ENCODE results near the gene JAM2. TPM values are rescaled to one million over a fixed set of nuclear protein-coding genes. Genes with fewer than 3 reads are reported as not detected.

Gene JAM2
- total RNA-seq, 1 experiment from 2014 or later: 4.8 TPM

DNA sequence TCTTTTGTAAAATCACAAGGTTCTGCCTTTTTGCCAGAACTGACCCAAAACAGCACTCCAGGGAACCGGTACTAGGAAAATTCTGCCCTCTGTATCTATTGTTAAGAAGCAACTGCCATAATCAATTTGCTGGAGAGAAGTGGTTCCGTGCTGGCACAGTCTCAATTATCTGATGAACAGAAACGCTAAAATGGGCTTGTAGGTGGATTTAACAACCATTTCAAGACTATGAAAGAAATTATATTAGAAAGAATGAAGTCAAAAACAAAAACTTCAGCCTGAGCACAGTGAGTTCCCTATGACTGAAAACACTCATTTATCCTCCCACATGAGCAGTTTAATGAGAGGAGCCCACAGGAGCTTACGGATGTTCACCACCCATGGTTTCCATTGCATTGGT lies 4.4 kb downstream of the JAM2 start:
- POLR2A ChIA-PET: no interaction called here

DNA sequence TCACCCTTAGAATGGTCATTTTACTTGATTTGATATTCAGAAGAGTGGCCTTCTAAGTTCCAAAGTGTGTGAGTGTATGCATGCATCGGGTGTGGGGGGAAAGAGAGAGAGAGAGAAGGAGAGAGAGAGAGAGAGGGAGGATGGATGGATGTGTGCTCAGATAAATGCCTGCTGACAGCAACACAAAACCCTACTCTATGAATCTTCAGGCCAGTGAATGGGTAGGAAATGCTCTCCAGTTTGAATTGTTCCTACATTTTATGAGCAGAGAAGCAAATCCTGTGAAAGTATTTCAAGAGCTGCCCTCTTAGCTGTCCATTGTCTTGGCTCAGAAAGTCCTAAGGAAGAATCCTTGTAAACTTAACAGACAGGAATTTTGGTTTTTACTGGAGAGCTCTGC lies 7.4 kb downstream of the JAM2 start:
- no peak overlapping the region for H3K27ac Mint-ChIP-seq
- peaks cover 3% of the 10 kb centered on the region; the same call in 1 of the 2 replicates for H3K4me1 Mint-ChIP-seq
- no peak overlapping the region for H3K4me3 Mint-ChIP-seq
- H3K9me3 Mint-ChIP-seq: no peaks in the 10 kb centered on the region
- no peaks in the 10 kb centered on the region for H3K36me3 Mint-ChIP-seq
- ChIA-PET CTCF (no interaction called here), POLR2A (no interaction called here)
- TF ChIP-seq, protein P1, sequence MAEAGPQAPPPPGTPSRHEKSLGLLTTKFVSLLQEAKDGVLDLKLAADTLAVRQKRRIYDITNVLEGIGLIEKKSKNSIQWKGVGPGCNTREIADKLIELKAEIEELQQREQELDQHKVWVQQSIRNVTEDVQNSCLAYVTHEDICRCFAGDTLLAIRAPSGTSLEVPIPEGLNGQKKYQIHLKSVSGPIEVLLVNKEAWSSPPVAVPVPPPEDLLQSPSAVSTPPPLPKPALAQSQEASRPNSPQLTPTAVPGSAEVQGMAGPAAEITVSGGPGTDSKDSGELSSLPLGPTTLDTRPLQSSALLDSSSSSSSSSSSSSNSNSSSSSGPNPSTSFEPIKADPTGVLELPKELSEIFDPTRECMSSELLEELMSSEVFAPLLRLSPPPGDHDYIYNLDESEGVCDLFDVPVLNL (CRISPR knock-in tag; IDR thresholded peaks at IDR 0.05; ENCODE audit: borderline replicate concordance, low read depth): no peak
- TF ChIP-seq GABPB1 (CRISPR knock-in tag; IDR thresholded peaks at IDR 0.05): no peak
- TF ChIP-seq CREM (CRISPR knock-in tag; IDR thresholded peaks at IDR 0.05): no peak
- TF ChIP-seq, protein P2, sequence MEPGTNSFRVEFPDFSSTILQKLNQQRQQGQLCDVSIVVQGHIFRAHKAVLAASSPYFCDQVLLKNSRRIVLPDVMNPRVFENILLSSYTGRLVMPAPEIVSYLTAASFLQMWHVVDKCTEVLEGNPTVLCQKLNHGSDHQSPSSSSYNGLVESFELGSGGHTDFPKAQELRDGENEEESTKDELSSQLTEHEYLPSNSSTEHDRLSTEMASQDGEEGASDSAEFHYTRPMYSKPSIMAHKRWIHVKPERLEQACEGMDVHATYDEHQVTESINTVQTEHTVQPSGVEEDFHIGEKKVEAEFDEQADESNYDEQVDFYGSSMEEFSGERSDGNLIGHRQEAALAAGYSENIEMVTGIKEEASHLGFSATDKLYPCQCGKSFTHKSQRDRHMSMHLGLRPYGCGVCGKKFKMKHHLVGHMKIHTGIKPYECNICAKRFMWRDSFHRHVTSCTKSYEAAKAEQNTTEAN (CRISPR knock-in tag; IDR thresholded peaks at IDR 0.05): no peak
- DNase-seq (ENCODE audit: low spot score) (no peak), ATAC-seq (no peak)
- H3K27me3 Mint-ChIP-seq (ENCODE audit: low read depth): no peaks in the 10 kb centered on the region; the same call in 1 of the 2 replicates

More for the DNA sequence above, 4.4 kb downstream of the JAM2 start:
- DNase-seq (ENCODE audit: low spot score) (no peak), ATAC-seq (no peak)
- Mint-ChIP-seq H3K4me1 (peaks cover 14% of the 10 kb centered on the region), H3K27ac (no peak overlapping the region), H3K4me3 (no peak overlapping the region), H3K36me3 (no peaks in the 10 kb centered on the region), H3K27me3 (ENCODE audit: low read depth) (peaks cover 17% of the 10 kb centered on the region), H3K9me3 (no peaks in the 10 kb centered on the region)
- TF ChIP-seq ZNF671 (CRISPR knock-in tag; IDR thresholded peaks at IDR 0.05) (no peak), OVOL2 (CRISPR knock-in tag; IDR thresholded peaks at IDR 0.05; ENCODE audit: borderline replicate concordance) (no peak), ZNF317 (CRISPR knock-in tag; IDR thresholded peaks at IDR 0.05; ENCODE audit: borderline replicate concordance, low read depth) (no peak), FOXP1 (CRISPR knock-in tag; IDR thresholded peaks at IDR 0.05; ENCODE audit: borderline replicate concordance) (no peak)
- TF ChIP-seq, protein P3, sequence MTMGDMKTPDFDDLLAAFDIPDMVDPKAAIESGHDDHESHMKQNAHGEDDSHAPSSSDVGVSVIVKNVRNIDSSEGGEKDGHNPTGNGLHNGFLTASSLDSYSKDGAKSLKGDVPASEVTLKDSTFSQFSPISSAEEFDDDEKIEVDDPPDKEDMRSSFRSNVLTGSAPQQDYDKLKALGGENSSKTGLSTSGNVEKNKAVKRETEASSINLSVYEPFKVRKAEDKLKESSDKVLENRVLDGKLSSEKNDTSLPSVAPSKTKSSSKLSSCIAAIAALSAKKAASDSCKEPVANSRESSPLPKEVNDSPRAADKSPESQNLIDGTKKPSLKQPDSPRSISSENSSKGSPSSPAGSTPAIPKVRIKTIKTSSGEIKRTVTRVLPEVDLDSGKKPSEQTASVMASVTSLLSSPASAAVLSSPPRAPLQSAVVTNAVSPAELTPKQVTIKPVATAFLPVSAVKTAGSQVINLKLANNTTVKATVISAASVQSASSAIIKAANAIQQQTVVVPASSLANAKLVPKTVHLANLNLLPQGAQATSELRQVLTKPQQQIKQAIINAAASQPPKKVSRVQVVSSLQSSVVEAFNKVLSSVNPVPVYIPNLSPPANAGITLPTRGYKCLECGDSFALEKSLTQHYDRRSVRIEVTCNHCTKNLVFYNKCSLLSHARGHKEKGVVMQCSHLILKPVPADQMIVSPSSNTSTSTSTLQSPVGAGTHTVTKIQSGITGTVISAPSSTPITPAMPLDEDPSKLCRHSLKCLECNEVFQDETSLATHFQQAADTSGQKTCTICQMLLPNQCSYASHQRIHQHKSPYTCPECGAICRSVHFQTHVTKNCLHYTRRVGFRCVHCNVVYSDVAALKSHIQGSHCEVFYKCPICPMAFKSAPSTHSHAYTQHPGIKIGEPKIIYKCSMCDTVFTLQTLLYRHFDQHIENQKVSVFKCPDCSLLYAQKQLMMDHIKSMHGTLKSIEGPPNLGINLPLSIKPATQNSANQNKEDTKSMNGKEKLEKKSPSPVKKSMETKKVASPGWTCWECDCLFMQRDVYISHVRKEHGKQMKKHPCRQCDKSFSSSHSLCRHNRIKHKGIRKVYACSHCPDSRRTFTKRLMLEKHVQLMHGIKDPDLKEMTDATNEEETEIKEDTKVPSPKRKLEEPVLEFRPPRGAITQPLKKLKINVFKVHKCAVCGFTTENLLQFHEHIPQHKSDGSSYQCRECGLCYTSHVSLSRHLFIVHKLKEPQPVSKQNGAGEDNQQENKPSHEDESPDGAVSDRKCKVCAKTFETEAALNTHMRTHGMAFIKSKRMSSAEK (CRISPR knock-in tag; IDR thresholded peaks at IDR 0.05; ENCODE audit: borderline replicate concordance): no peak
- TF ChIP-seq, protein P4, sequence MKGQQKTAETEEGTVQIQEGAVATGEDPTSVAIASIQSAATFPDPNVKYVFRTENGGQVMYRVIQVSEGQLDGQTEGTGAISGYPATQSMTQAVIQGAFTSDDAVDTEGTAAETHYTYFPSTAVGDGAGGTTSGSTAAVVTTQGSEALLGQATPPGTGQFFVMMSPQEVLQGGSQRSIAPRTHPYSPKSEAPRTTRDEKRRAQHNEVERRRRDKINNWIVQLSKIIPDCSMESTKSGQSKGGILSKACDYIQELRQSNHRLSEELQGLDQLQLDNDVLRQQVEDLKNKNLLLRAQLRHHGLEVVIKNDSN (CRISPR knock-in tag; IDR thresholded peaks at IDR 0.05): no peak
- TF ChIP-seq, protein P5, sequence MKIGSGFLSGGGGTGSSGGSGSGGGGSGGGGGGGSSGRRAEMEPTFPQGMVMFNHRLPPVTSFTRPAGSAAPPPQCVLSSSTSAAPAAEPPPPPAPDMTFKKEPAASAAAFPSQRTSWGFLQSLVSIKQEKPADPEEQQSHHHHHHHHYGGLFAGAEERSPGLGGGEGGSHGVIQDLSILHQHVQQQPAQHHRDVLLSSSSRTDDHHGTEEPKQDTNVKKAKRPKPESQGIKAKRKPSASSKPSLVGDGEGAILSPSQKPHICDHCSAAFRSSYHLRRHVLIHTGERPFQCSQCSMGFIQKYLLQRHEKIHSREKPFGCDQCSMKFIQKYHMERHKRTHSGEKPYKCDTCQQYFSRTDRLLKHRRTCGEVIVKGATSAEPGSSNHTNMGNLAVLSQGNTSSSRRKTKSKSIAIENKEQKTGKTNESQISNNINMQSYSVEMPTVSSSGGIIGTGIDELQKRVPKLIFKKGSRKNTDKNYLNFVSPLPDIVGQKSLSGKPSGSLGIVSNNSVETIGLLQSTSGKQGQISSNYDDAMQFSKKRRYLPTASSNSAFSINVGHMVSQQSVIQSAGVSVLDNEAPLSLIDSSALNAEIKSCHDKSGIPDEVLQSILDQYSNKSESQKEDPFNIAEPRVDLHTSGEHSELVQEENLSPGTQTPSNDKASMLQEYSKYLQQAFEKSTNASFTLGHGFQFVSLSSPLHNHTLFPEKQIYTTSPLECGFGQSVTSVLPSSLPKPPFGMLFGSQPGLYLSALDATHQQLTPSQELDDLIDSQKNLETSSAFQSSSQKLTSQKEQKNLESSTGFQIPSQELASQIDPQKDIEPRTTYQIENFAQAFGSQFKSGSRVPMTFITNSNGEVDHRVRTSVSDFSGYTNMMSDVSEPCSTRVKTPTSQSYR (CRISPR knock-in tag; IDR thresholded peaks at IDR 0.05): no peak
- CTCF ChIA-PET: no interaction called here

DNA sequence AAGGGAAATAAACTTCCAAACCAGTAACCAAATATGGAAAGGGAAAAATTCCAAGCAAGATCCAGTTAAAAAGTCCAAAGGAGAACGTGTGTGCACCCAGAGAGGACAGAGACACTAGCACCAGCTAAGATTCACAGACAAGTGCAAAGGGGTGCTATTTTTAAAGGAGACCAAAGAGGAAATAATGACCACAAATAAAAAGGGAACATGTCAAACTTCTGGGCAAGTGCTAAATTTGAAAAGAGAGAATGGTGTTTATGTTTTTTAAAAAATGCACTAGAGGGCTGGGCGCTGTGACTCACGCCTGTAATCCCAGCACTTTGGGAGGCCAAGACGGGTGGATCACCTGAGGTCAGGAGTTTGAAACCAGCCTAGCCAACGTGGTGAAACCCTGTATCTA lies 8.6 kb downstream of the JAM2 start:
- DNase-seq (ENCODE audit: low spot score) (no peak), ATAC-seq (no peak)
- H3K4me3 Mint-ChIP-seq: no peak overlapping the region
- H3K9me3 Mint-ChIP-seq: no peaks in the 10 kb centered on the region
- H3K36me3 Mint-ChIP-seq: no peaks in the 10 kb centered on the region
- POLR2A ChIA-PET: no interaction called here
- H3K27ac Mint-ChIP-seq: no peak overlapping the region
- CTCF ChIA-PET: no interaction called here
- H3K4me1 Mint-ChIP-seq: peaks cover 3% of the 10 kb centered on the region; the same call in 1 of the 2 replicates
- no peaks in the 10 kb centered on the region for H3K27me3 Mint-ChIP-seq (ENCODE audit: low read depth)
- TF ChIP-seq IRF2 (CRISPR knock-in tag; IDR thresholded peaks at IDR 0.05; ENCODE audit: borderline replicate concordance, low read depth) (no peak), RELA (CRISPR knock-in tag; IDR thresholded peaks at IDR 0.05; ENCODE audit: borderline replicate concordance) (no peak), SOX15 (CRISPR knock-in tag; IDR thresholded peaks at IDR 0.05) (no peak), MYBL2 (CRISPR knock-in tag; IDR thresholded peaks at IDR 0.05) (no peak), CREB1 (CRISPR knock-in tag; IDR thresholded peaks at IDR 0.05) (no peak), ZNF317 (CRISPR knock-in tag; IDR thresholded peaks at IDR 0.05; ENCODE audit: borderline replicate concordance, low read depth) (no peak), ZNF121 (CRISPR knock-in tag; IDR thresholded peaks at IDR 0.05) (no peak), GRHL2 (CRISPR knock-in tag; IDR thresholded peaks at IDR 0.05; ENCODE audit: insufficient replicate concordance, severe bottlenecking) (no peak)
- TF ChIP-seq, protein P6, sequence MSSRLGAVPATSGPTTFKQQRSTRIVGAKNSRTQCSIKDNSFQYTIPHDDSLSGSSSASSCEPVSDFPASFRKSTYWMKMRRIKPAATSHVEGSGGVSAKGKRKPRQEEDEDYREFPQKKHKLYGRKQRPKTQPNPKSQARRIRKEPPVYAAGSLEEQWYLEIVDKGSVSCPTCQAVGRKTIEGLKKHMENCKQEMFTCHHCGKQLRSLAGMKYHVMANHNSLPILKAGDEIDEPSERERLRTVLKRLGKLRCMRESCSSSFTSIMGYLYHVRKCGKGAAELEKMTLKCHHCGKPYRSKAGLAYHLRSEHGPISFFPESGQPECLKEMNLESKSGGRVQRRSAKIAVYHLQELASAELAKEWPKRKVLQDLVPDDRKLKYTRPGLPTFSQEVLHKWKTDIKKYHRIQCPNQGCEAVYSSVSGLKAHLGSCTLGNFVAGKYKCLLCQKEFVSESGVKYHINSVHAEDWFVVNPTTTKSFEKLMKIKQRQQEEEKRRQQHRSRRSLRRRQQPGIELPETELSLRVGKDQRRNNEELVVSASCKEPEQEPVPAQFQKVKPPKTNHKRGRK (CRISPR knock-in tag; IDR thresholded peaks at IDR 0.05; ENCODE audit: borderline replicate concordance): no peak
- TF ChIP-seq, protein P7, sequence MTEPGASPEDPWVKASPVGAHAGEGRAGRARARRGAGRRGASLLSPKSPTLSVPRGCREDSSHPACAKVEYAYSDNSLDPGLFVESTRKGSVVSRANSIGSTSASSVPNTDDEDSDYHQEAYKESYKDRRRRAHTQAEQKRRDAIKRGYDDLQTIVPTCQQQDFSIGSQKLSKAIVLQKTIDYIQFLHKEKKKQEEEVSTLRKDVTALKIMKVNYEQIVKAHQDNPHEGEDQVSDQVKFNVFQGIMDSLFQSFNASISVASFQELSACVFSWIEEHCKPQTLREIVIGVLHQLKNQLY (CRISPR knock-in tag; IDR thresholded peaks at IDR 0.05): no peak

All from WTC11 (cell line).